ENCODE results near the gene PPT2.
"Not testable (repeated sequence)": the region's sequence is repeated elsewhere in the genome, so short reads cannot be mapped to it uniquely, and the experiment has no call there.

The PPT2 gene

GRCh38 chr6:32186151-32186840 lies 32.4 kb downstream of the PPT2 start:
- not testable (repeated sequence) for H3K27me3 ChIP-seq (ENCODE audit: control insufficient read depth in 1 of 2, insufficient read depth in 1 of 2, low read length in 2 of 2); H2BK5ac ChIP-seq (ENCODE audit: low read depth, low read length, poor library complexity, severe bottlenecking); H2BK15ac ChIP-seq (ENCODE audit: low read depth, poor library complexity, severe bottlenecking); H2AFZ ChIP-seq (ENCODE audit: low read depth, low read length); H4K8ac ChIP-seq (ENCODE audit: low read length); DNase-seq; H3K4me3 ChIP-seq (ENCODE audit: insufficient read depth in 1 of 2, low read depth in 1 of 2, low read length in 2 of 2); H3K27ac ChIP-seq (ENCODE audit: low read length, poor library complexity, severe bottlenecking); H3K9me3 ChIP-seq (ENCODE audit: control insufficient read depth, low read length); H3K4ac ChIP-seq (ENCODE audit: low read depth in 1 of 2, low read length in 2 of 2); H2BK120ac ChIP-seq (ENCODE audit: low read depth, low read length); H3K4me2 ChIP-seq (ENCODE audit: low read length, poor library complexity, severe bottlenecking); H3K23ac ChIP-seq (ENCODE audit: low read length in 2 of 2); H3K14ac ChIP-seq (ENCODE audit: low read length in 2 of 2); H3K18ac ChIP-seq (ENCODE audit: low read depth in 1 of 2, low read length in 2 of 2); H4K91ac ChIP-seq (ENCODE audit: low read length)
- WGBS: 92% methylated on average over 10 of the region's 10 CpGs
- Histone ChIP-seq H3K79me1 (replicated peaks; ENCODE audit: low read length, poor library complexity, severe bottlenecking) (peaks cover 24% of the 10 kb centered on the region), H2AK5ac (ENCODE audit: low read length, severe bottlenecking) (peak overlapping the region; percentile 42), H3K4me1 (ENCODE audit: control insufficient read depth, insufficient read depth, low read depth, low read length) (peaks cover 28% of the 10 kb centered on the region), H3K36me3 (ENCODE audit: control insufficient read depth in 1 of 2, insufficient read depth in 2 of 2, low read depth in 1 of 2, low read length in 2 of 2) (peaks cover 53 to 54% of the 10 kb centered on the region in 2 experiments), H3K9ac (ENCODE audit: low read length) (peak overlapping the region; percentile 39), H2BK12ac (ENCODE audit: low read length in 2 of 2) (peak overlapping the region in 1 of 2 experiments; percentile 24)

GRCh38 chr6:32187009-32187709 lies 33.2 kb downstream of the PPT2 start:
- WGBS: 92% methylated on average over 11 of the region's 12 CpGs
- Histone ChIP-seq H3K23ac (ENCODE audit: low read length in 2 of 2) (no peak overlapping the region), H2BK5ac (ENCODE audit: low read depth, low read length, poor library complexity, severe bottlenecking) (no peak overlapping the region), H2BK120ac (ENCODE audit: low read depth, low read length) (no peak overlapping the region), H3K18ac (ENCODE audit: low read depth in 1 of 2, low read length in 2 of 2) (no peak overlapping the region), H4K91ac (ENCODE audit: low read length) (peak overlapping the region; percentile 4), H3K14ac (ENCODE audit: low read length in 2 of 2) (no peak overlapping the region), H3K9ac (ENCODE audit: low read length) (peak overlapping the region; percentile 39), H3K4ac (ENCODE audit: low read depth in 1 of 2, low read length in 2 of 2) (no peak overlapping the region), H3K9me3 (ENCODE audit: control insufficient read depth, low read length) (no peaks in the 10 kb centered on the region), H2AK5ac (ENCODE audit: low read length, severe bottlenecking) (no peak overlapping the region), H3K4me3 (ENCODE audit: insufficient read depth in 1 of 2, low read depth in 1 of 2, low read length in 2 of 2) (no peak overlapping the region), H3K79me1 (replicated peaks; ENCODE audit: low read length, poor library complexity, severe bottlenecking) (peaks cover 26% of the 10 kb centered on the region), H2BK15ac (ENCODE audit: low read depth, poor library complexity, severe bottlenecking) (no peak overlapping the region), H2BK12ac (ENCODE audit: low read length in 2 of 2) (no peak overlapping the region), H3K4me1 (ENCODE audit: control insufficient read depth, insufficient read depth, low read depth, low read length) (peaks cover 35% of the 10 kb centered on the region), H3K4me2 (ENCODE audit: low read length, poor library complexity, severe bottlenecking) (no peak overlapping the region), H3K27me3 (ENCODE audit: control insufficient read depth in 1 of 2, insufficient read depth in 1 of 2, low read length in 2 of 2) (no peaks in the 10 kb centered on the region), H4K8ac (ENCODE audit: low read length) (no peak overlapping the region), H3K27ac (ENCODE audit: low read length, poor library complexity, severe bottlenecking) (no peak overlapping the region), H2AFZ (ENCODE audit: low read depth, low read length) (no peak overlapping the region), H3K36me3 (ENCODE audit: control insufficient read depth in 1 of 2, insufficient read depth in 2 of 2, low read depth in 1 of 2, low read length in 2 of 2) (peaks cover 47 to 49% of the 10 kb centered on the region in 2 experiments)
- DNase-seq: no peak

GRCh38 chr6:32187725-32188380 lies 33.9 kb downstream of the PPT2 start:
- H3K4ac ChIP-seq (ENCODE audit: low read depth in 1 of 2, low read length in 2 of 2); H3K4me2 ChIP-seq (ENCODE audit: low read length, poor library complexity, severe bottlenecking); DNase-seq; H3K27ac ChIP-seq (ENCODE audit: low read length, poor library complexity, severe bottlenecking); H4K91ac ChIP-seq (ENCODE audit: low read length); H3K9me3 ChIP-seq (ENCODE audit: control insufficient read depth, low read length); H3K14ac ChIP-seq (ENCODE audit: low read length in 2 of 2); H2AFZ ChIP-seq (ENCODE audit: low read depth, low read length); H2AK5ac ChIP-seq (ENCODE audit: low read length, severe bottlenecking); H2BK120ac ChIP-seq (ENCODE audit: low read depth, low read length); H2BK12ac ChIP-seq (ENCODE audit: low read length in 2 of 2); H2BK5ac ChIP-seq (ENCODE audit: low read depth, low read length, poor library complexity, severe bottlenecking); H2BK15ac ChIP-seq (ENCODE audit: low read depth, poor library complexity, severe bottlenecking); H3K18ac ChIP-seq (ENCODE audit: low read depth in 1 of 2, low read length in 2 of 2); H4K8ac ChIP-seq (ENCODE audit: low read length); H3K27me3 ChIP-seq (ENCODE audit: control insufficient read depth in 1 of 2, insufficient read depth in 1 of 2, low read length in 2 of 2): not testable (repeated sequence)
- Histone ChIP-seq H3K4me3 (ENCODE audit: insufficient read depth in 1 of 2, low read depth in 1 of 2, low read length in 2 of 2) (peak overlapping the region in 1 of 2 experiments; percentile 94), H3K36me3 (ENCODE audit: control insufficient read depth in 1 of 2, insufficient read depth in 2 of 2, low read depth in 1 of 2, low read length in 2 of 2) (peaks cover 40 to 42% of the 10 kb centered on the region in 2 experiments), H3K79me1 (replicated peaks; ENCODE audit: low read length, poor library complexity, severe bottlenecking) (peaks cover 23% of the 10 kb centered on the region), H3K23ac (ENCODE audit: low read length in 2 of 2) (peak overlapping the region in 1 of 2 experiments; percentile 23), H3K9ac (ENCODE audit: low read length) (peak overlapping the region; percentile 94), H3K4me1 (ENCODE audit: control insufficient read depth, insufficient read depth, low read depth, low read length) (peaks cover 42% of the 10 kb centered on the region)
- WGBS: 84% methylated on average over 13 of the region's 18 CpGs
